Left cardiac atrium (tissue), 4 donors: ENCODE measurements around the gene DOCK1. TPM values are rescaled to one million over a fixed set of nuclear protein-coding genes. Genes with fewer than 3 reads are reported as not detected.
A peak's percentile ranks its signal among the peaks of the same experiment; 100 is the strongest.

Source experiments
- ATAC-seq, 2 donors: fragments of 200-7000 bp; cut with Tn5 transposase; one replicate each; pipeline ENCODE4 v1.9.1; 2020; ENCODE audit warnings: mild to moderate bottlenecking in 2 of 2, moderate library complexity in 2 of 2
- DNase-seq: peaks from one replicate; pipeline ENCODE4 v3.0.0-alpha.2; 2020
- intact Hi-C, 2 donors: fragments of 100-400 bp; cut with DNase I; formaldehyde crosslinking; loops; one replicate each; pipeline versions ENCODE4 v1.14.1 to v1.15.1; 2022 to 2023
- total RNA-seq, 2 donors: library from RNA; stranded (reverse); fragmentation: NEBNext Ultra II Directional; extraction: Animal tissue kit (Norgen Biotek cat#: 25700); gene quantifications; one replicate each; pipeline ENCODE4 v1.2.1, GENCODE V29; 2021
- donor health status: DM: no; HTN: yes; CAD: no.
- donor health status: DM: no; HTN: yes; CAD: no; lungs with severe emphysema.
- donor health status: DM: yes; HTN: yes; CAD: no.
- donor health status: Dilated cardiomyopathy.

Gene DOCK1
- total RNA-seq, 2 donors from 2014 or later: 19.5 to 27.3 TPM

DNA sequence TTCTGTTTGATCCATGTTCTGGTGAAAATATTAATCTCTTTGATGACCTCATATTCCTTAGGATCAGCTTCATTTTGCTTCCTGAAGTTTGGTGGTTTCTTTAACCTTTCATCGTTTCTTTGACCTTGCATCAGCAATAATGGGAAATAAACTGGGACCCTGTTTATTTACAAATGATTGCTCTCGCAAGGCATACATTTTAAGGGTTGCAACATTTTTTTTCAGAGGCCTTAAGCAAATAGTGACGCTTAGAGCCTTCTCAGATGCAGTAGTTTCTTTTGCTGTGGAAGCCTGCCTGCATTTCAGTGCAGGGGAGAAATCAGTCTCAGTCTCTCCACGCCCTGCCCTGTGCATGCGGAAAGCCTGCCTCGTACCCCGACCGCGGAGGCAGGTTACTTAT lies 504.8 kb downstream of the DOCK1 start:
- ATAC-seq (no peak), DNase-seq (no peak)
- intact Hi-C loops: no loop called here

DNA sequence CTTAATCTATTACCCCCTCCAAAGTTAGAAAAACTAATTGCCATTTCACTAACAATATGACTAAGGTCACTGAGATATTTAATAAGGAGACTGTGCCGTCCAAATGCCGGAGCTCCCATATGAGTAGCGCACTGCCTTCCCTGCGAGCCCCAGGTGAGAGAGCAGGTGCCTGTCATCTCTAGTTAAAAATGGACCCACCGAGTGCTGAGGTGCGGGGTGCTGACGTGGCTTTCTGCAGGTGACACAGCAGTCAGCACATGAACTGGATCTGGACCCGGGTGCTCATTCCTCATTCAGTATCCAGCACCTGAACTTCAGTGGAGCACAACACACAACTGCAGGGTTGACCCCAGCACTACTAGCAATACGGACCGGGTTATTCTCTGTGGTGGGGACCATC lies 505.8 kb downstream of the DOCK1 start:
- ATAC-seq: no peak
- intact Hi-C loops: no loop called here

DNA sequence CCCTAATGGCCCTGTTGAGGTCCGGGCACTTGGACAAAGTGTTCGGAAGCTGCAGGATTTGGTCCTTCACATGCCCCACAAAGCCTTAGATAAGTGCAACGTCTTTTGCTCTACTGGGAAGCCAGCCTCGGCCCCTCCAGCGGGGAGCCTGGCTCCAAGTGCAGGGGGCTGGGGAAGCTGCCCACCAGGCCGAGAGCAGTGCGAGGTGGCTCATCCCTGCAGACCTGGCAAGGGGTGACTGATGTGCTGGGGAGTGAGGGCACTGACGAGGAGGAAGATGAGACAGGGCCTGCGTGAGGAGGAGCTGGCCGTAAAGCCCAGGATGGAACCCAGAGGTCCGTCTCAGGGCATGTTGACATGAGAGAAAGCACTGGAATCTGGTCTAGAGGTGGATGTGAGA lies 508.1 kb downstream of the DOCK1 start:
- intact Hi-C loops: no loop called here
- ATAC-seq (no peak), DNase-seq (no peak)

More for the DNA sequence above, 505.8 kb downstream of the DOCK1 start:
- no peak for DNase-seq

- intact Hi-C loops: no loop called here
Observed at GRCh38 chr10:127414024-127414423, 508.8 kb downstream of the DOCK1 start.

DNA sequence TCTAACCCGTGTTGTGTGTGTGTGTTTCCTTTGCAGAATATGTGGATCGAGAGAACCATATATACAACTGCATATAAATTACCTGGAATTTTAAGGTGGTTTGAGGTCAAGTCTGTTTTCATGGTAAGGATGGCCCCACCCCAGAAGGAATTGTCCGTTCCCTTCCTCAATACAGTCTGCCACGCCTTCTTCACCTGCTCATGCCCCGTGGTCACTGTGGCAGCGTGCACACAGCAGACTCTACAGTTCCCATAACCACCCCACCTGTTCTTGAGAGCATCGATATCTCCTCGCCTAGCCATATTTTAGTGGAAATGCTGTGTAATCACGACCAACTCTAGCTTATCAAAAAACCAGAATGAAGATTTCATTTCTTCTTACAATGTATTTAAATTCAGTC lies 509.9 kb downstream of the DOCK1 start:
- DNase-seq (no peak), ATAC-seq (no peak)
- intact Hi-C loops: no loop called here

More at GRCh38 chr10:127414024-127414423, 508.8 kb downstream of the DOCK1 start:
- DNase-seq: no peak
- ATAC-seq: no peak

DNA sequence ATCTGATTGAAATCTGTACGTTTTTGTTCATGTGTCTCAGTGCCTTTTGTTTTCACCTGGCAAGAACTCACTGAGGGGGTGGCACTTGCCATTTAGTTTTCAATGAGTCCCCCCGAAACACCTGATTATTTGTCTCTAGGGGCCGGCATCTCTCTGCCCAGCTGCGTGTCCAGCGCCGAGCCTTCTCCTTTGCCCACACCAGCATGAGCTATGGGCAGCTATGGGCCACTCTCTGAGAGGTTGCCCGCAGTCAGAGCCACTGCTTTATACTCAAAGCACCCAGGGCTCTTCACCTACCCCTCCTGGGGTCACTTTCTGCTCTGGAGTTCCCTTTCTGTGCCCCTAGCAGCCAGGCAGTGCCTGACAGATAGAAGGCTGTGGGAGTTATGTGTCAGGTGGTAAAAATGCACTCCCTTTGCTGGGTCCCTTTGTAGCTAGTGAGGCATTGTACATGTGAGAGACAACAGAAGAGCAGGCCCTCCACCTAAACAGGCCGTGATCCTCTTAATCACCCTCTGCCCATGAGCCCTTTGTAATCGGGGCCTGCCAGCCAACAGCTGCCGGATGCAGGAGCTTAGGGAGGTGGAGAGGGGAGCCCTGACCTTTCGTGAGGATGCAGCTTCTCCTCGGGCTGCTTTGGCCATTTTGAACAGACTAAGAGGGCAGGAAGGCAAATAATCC lies 510.8 kb downstream of the DOCK1 start:
- no peak for ATAC-seq
- intact Hi-C loops: no loop called here
- DNase-seq: no peak

DNA sequence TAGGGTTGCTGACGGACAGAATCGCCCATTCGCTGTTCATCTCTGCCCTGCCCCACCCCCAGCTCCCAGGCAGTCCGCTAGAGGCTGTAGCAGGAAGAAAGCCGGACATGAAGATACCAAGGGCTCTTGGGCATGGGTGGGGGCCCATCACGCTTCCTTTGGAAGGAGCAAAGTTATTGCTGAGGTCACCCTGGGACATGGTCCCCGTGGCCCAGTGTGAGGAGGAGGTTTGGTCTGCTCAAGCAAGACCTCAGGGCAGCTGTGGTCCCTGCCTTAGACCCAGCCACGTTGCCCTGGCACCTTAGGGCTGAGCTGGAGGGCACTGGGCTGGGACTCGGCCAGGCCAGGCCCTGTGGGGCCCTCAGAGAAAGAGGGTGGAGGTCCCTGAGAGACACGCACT lies 511.8 kb downstream of the DOCK1 start:
- intact Hi-C loops: no loop called here
- DNase-seq: no peak
- ATAC-seq: no peak

GRCh38 chr10:127417686-127418401 lies 512.6 kb downstream of the DOCK1 start:
- DNase-seq (no peak), ATAC-seq (no peak)
- intact Hi-C loops: no loop called here

- intact Hi-C loops: no loop called here
- DNase-seq (peak; percentile 28), ATAC-seq (peak; percentile 19 to 71)
Observed at GRCh38 chr10:127418536-127419168, 513.4 kb downstream of the DOCK1 start.

DNA sequence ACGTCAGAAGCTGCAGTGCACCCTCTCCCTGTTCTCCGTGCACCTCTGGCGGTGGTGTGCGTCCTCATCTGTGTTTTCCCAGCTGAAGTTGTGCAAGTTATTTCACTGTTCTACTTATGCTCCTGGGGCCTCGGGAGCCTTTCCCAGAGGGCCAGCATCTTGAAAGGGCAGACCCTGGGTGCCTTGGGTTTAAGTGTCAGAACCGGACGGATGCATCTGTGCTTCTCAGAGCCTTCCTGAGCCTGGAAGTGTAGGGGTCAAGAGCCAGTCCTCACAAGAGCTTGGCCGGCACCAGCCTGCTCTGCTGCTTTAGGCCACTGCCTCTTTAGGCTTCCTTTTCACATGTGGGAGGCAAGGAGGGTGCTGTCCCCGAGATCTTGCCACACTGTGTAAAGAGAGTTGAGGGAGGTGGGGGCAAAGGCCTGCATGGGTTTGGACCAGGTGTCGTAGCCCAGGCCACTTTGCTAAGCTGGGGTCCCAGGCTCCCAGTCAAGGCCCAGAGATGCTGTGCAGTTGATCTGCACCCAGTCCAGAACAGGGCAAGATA lies 515.0 kb downstream of the DOCK1 start:
- no peak for ATAC-seq
- intact Hi-C loops: no loop called here
- DNase-seq: no peak

DNA sequence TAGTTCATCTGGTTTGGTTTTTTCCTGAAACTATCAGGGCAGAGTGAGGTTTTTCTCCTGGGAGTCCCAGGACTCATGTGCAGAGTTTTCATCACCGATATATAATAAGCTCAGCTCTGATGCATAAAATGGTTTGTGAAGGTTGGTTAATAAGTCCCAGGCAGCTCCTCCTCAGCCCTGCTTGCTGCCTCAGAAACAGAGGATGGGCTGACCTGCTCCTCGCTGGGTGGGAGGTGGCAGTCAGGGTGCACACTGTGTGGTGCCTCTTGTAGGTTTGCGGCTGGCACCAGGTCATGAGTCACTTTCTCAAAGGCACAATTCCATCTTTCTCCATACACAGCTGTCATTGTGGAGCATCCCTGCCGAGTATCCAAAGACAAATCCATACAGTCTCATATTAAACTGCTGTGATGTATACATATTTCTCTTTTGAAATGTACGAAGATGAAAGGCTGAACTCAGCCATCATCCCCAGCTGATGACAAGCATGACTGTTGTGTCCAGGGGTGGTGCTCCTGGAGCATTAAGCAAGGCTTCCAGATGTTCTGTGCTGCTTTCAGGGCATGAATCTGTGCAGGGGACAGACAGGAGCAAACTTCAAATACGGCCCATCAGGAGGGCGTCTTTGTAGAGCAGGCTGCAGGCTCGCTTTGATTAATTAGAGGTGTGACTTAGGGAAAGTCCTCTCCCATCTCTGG lies 518.1 kb downstream of the DOCK1 start:
- no peak for ATAC-seq
- DNase-seq: no peak
- intact Hi-C loops: no loop called here

DNA sequence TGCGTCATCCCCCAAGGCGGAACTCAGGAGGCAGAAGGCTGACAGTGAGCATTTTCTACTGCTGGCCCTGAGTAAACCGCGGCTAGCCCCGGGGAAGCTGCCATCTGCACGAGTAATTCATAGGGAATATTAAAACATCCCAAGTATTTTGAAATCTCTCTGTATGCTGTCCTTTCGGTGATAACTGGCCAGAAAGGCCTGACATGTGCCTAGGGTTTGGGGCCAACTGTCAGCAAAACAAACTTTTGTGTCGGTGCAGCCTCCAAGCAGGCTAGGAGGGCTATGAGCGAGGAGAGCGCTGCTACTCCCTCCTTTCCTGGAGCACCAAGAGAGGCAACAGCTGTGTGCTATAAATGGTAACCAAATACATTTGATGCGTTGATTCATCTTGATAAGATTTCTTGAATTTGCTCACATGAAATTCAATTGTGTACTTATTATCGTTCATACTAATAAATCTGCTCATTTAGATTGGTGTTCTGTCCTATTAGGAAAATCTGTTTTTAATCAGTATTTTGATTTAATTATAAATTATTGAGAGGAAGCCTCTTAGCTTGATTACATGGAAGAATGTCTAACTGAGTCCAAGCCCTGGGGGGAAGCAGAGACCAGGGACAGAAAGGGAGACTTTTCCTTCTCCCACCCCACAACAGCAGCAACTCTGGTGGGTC lies 519.5 kb downstream of the DOCK1 start:
- no peak for DNase-seq
- intact Hi-C loops: no loop called here
- peak; percentile 51 to 63 for ATAC-seq

GRCh38 chr10:127426746-127427145 lies 521.5 kb downstream of the DOCK1 start:
- no peak for ATAC-seq
- DNase-seq: no peak
- intact Hi-C loops: no loop called here

GRCh38 chr10:127427926-127428325 lies 522.7 kb downstream of the DOCK1 start:
- intact Hi-C loops: no loop called here
- DNase-seq (no peak), ATAC-seq (no peak)

- no peak for ATAC-seq
- DNase-seq: no peak
- intact Hi-C loops: no loop called here
Observed at GRCh38 chr10:127428385-127428980, 523.3 kb downstream of the DOCK1 start.

- intact Hi-C loops: no loop called here
- ATAC-seq: no peak
- no peak for DNase-seq
Observed at GRCh38 chr10:127429601-127430312, 524.5 kb downstream of the DOCK1 start.

DNA sequence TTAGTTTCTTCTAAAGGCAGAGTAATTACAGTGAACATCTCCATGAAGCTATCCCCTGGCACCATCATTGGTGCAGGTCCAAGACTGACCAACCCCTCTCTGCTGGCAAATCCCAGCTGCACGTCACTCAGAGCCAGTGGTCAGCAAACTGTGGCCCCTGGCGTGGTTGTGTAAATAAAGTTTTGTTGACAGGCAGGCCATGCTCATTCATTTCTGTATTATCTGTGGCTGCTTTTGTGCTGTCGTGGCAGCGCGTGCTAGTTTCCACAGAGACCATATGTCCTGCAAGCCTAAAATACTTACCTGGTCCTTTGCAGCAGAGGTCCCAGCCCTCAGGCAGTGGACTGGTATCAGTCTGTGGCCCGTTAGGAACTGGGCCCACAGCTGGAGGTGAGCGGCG lies 526.3 kb downstream of the DOCK1 start:
- ATAC-seq (no peak), DNase-seq (no peak)
- intact Hi-C loops: no loop called here

DNA sequence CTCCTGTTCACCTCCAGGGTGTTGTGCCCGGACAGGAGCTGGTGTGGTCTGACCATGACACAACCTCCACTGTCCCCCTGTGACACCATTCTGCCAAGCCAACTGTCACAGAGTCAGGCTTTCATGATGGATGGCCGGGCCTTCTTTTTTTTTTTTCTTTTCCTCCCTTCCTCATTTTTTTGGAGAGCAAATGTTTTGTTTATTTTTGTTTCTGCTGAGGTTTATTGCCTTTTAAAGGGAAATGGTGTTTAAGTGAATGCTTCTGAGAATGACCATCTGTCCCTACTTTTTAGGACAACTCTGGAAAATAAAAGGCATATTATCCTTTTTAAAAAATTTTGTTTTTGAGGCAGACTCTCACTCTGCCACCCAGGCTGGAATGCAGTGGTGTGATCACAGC lies 528.8 kb downstream of the DOCK1 start:
- DNase-seq: no peak
- ATAC-seq: no peak
- intact Hi-C loops: no loop called here
